ENCODE measurements around the gene SPEM1.
A peak's percentile ranks its signal among the peaks of the same experiment; 100 is the strongest.

SPEM1 gene

DNA sequence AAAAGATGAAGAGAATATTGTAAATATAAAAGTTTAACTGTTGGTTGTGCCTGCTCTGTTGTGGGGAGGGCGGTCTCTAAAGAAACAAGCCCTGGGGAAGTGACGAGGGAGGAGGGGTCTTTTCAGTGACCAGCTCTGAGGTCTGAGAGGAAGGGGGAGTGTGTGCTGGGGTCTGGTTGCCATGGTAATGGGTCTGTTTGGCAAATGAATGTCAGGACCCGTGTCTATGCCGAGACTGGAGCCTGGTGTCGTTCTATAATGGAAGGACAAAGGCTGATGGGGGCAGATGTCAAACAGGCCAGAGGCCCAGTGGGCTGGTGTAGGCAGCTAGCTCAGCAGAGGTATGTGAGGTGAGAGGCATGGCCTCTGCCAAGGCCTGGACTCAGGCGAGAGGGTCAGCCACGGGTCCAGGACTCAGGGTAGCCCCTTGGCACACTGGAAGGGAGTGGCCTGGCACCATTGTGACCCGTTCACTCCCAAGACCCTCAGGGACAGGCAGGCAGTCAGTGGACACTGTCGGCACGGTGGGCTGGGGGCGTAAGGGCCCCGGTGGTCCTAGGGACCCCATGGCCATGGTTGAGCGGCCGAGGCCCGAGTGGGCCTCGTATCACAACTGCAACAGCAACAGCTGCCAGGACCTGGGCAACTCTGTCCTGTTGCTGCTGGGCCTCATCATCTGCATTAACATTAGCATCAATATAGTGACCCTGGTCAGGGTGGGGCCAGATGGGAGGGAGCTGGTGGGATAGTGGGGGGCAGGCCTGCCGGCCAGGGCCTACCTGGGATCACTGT, at the start of gene SPEM1:
Gene SPEM1 (plus strand): TSS at position 506 of the 792 bp plus-strand sequence. CDS start 61 bp downstream, at position 567.
- H3K4me3 ChIP-seq (ENCODE audit: control insufficient read depth, low read depth, low read length): no peak within 1 kb of the TSS
- no peak for DNase-seq (ENCODE audit: low read depth)
- TF ChIP-seq, protein P1, sequence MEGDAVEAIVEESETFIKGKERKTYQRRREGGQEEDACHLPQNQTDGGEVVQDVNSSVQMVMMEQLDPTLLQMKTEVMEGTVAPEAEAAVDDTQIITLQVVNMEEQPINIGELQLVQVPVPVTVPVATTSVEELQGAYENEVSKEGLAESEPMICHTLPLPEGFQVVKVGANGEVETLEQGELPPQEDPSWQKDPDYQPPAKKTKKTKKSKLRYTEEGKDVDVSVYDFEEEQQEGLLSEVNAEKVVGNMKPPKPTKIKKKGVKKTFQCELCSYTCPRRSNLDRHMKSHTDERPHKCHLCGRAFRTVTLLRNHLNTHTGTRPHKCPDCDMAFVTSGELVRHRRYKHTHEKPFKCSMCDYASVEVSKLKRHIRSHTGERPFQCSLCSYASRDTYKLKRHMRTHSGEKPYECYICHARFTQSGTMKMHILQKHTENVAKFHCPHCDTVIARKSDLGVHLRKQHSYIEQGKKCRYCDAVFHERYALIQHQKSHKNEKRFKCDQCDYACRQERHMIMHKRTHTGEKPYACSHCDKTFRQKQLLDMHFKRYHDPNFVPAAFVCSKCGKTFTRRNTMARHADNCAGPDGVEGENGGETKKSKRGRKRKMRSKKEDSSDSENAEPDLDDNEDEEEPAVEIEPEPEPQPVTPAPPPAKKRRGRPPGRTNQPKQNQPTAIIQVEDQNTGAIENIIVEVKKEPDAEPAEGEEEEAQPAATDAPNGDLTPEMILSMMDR (IDR thresholded peaks at IDR 0.05; ENCODE audit: control insufficient read depth, insufficient read depth, low read depth, low read length, missing control alignments): no peak

DNA sequence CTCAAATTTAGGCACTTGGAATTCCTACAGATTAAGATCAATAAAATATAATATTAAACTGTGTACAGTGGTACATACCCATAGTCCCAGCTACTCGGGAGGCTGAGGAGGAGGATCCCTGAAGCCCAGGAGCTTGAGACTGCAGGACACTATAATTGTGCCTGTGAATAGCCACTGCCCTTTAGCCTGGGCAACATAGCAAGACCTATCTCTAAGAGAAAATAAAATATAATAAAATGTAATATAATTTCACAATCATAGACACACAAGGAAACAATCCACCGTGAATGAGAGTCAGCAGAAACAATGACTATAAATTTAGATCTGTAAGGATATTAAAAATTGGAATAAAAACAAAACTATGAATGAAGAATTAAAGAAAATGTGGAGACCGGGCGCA, 49.3 kb upstream of the SPEM1 start:
- H3K4me3 ChIP-seq (ENCODE audit: control insufficient read depth, low read depth, low read length): no peak overlapping the region
- TF ChIP-seq, protein P1 (IDR thresholded peaks at IDR 0.05; ENCODE audit: control insufficient read depth, insufficient read depth, low read depth, low read length, missing control alignments): no peak
- DNase-seq (ENCODE audit: low read depth): no peak

GRCh38 chr17:7374353-7374752, 45.8 kb upstream of the SPEM1 start:
- H3K4me3 ChIP-seq (ENCODE audit: control insufficient read depth, low read depth, low read length): no peak overlapping the region
- no peak for DNase-seq (ENCODE audit: low read depth)
- TF ChIP-seq, protein P1 (IDR thresholded peaks at IDR 0.05; ENCODE audit: control insufficient read depth, insufficient read depth, low read depth, low read length, missing control alignments): no peak

DNA sequence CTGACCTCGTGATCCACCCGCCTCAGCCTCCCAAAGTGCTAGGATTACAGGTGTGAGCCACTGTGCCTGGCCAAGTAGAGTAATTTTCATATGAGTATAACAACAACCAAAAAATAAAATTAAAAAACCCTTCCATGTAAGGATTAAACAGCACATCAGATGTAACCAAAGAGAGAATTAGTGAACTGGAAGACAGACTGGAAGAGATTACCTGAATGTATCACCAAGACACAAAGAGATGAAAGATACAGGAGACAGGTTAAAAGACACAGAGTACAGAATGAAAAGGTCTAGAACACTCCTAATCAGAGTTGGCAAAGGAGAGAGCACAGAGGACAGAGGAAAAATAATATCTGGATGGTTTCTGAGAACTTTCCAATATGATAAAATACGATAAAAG, 41.0 kb upstream of the SPEM1 start:
- no peak for DNase-seq (ENCODE audit: low read depth)
- no peak overlapping the region for H3K4me3 ChIP-seq (ENCODE audit: control insufficient read depth, low read depth, low read length)
- TF ChIP-seq, protein P1 (IDR thresholded peaks at IDR 0.05; ENCODE audit: control insufficient read depth, insufficient read depth, low read depth, low read length, missing control alignments): no peak

GRCh38 chr17:7380321-7380720, 39.8 kb upstream of the SPEM1 start:
- DNase-seq (ENCODE audit: low read depth): peak; percentile 11
- TF ChIP-seq, protein P1 (IDR thresholded peaks at IDR 0.05; ENCODE audit: control insufficient read depth, insufficient read depth, low read depth, low read length, missing control alignments): no peak
- H3K4me3 ChIP-seq (ENCODE audit: control insufficient read depth, low read depth, low read length): peak overlapping the region; percentile 31

GRCh38 chr17:7380855-7381683, 39.1 kb upstream of the SPEM1 start, which contains the start of gene TNK1:
Gene TNK1 (plus strand): TSS chr17:7381089. CDS start chr17:7382927, 1,838 bp downstream.
- TF ChIP-seq, protein P1 (IDR thresholded peaks at IDR 0.05; ENCODE audit: control insufficient read depth, insufficient read depth, low read depth, low read length, missing control alignments): no peak
- no peak for DNase-seq (ENCODE audit: low read depth)
- H3K4me3 ChIP-seq (ENCODE audit: control insufficient read depth, low read depth, low read length): peak within 1 kb of the TSS; percentile 31

All from AG09309 (cell line).